DND-41 (cell line): Measurements from ENCODE around the gene XRN2.

Experiments
- EZH2 ChIP-seq: IDR thresholded peaks from 3 replicates; pipeline ENCODE4 v1.6.1; 2012; ENCODE audit warnings: borderline replicate concordance, low read depth, mild to moderate bottlenecking, moderate library complexity, low read length, inconsistent platforms; ENCODE audit not compliant: severe bottlenecking
- TF ChIP-seq, protein P1 (sequence below): IDR thresholded peaks from 2 replicates; pipeline ENCODE4 v1.5.1; 2012; ENCODE audit warnings: borderline replicate concordance, low read length, moderate library complexity, mild to moderate bottlenecking; ENCODE audit not compliant: poor library complexity, severe bottlenecking; ENCODE audit errors: extremely low read depth

DNA sequence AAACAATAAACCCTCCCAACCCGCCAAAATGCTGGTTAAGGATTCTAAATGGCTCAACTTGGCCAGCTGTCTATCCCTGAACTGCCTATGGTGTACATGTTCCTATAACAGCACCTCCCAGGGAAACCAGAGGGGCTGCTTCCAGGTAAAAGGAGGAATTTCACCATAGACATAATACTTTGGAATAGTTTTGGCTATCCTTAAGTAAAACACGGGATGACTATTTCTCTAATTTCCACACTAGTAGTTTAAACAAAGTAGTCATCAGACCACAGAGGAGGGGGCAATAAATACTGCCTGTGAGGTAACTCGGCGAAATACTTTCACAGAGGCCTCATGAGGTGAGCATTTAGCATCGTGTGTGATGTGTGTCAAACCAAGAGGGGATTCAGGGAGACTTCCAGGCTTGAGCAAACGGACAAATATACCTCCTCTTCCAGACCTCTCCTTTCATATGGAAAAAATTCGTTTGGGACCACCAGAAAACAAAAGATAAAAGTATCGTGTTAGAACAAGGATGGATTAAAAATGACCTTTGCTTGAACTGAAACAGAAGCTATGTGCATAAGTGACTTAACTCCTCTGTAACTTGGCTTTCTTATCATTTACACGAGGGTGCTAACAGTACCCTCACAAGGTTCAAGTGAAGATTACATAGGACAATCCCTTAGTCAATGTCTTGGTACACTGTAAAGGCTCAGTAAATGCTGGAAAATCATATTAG is 1.0 kb upstream of the XRN2 start:
- TF ChIP-seq, protein P1, sequence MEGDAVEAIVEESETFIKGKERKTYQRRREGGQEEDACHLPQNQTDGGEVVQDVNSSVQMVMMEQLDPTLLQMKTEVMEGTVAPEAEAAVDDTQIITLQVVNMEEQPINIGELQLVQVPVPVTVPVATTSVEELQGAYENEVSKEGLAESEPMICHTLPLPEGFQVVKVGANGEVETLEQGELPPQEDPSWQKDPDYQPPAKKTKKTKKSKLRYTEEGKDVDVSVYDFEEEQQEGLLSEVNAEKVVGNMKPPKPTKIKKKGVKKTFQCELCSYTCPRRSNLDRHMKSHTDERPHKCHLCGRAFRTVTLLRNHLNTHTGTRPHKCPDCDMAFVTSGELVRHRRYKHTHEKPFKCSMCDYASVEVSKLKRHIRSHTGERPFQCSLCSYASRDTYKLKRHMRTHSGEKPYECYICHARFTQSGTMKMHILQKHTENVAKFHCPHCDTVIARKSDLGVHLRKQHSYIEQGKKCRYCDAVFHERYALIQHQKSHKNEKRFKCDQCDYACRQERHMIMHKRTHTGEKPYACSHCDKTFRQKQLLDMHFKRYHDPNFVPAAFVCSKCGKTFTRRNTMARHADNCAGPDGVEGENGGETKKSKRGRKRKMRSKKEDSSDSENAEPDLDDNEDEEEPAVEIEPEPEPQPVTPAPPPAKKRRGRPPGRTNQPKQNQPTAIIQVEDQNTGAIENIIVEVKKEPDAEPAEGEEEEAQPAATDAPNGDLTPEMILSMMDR = no peak
- TF ChIP-seq EZH2 = no peak
